Suprapubic skin (tissue), 4 donors: Measurements from ENCODE around the gene GPANK1. TPM values are rescaled to one million over a fixed set of nuclear protein-coding genes. Genes with fewer than 3 reads are reported as not detected.

Experiments
- DNase-seq, 2 donors: peaks; one replicate each; pipeline ENCODE4 v3.0.0-alpha.2; 2019; ENCODE audit warnings: low spot score in 2 of 2
- H3K27ac ChIP-seq: fragments of 200-600 bp; sonication (generic); one replicate; pipeline ENCODE4 v1.5.1; 2019
- H3K27me3 ChIP-seq: fragments of 200-600 bp; sonication (generic); one replicate; pipeline ENCODE4 v1.5.1; 2019
- H3K36me3 ChIP-seq: fragments of 200-600 bp; sonication (generic); one replicate; pipeline ENCODE4 v1.5.1; 2019
- H3K4me1 ChIP-seq: fragments of 200-600 bp; sonication (generic); one replicate; pipeline ENCODE4 v1.5.1; 2019
- H3K4me3 ChIP-seq: fragments of 200-600 bp; sonication (generic); one replicate; pipeline ENCODE4 v1.5.1; 2019; ENCODE audit warnings: mild to moderate bottlenecking
- H3K9me3 ChIP-seq: fragments of 200-600 bp; sonication (generic); one replicate; pipeline ENCODE4 v1.5.1; 2019
- CTCF ChIP-seq, 2 donors: fragments of 200-600 bp in 1 of 2; fragments of 450-650 bp in 1 of 2; sonication (generic) in 1 of 2; IDR thresholded peaks; one replicate each; pipeline ENCODE4 v1.5.1; 2016 to 2019; ENCODE audit warnings: antibody characterized with exemption in 2 of 2, mild to moderate bottlenecking in 1 of 2, moderate library complexity in 1 of 2
- EP300 ChIP-seq: sonication (generic); formaldehyde crosslinking; IDR thresholded peaks from one replicate; pipeline ENCODE4 v1.6.1; 2017; ENCODE audit warnings: antibody characterized with exemption
- POLR2A ChIP-seq, 2 donors: fragments of 450-650 bp; IDR thresholded peaks; one replicate each; pipeline ENCODE4 v1.6.1; 2017; ENCODE audit warnings: antibody characterized with exemption in 2 of 2, mild to moderate bottlenecking in 2 of 2, moderate library complexity in 2 of 2
- POLR2AphosphoS5 ChIP-seq, 3 donors: sonication (generic); formaldehyde crosslinking; IDR thresholded peaks; one replicate each; pipeline ENCODE4 v1.6.1; 2017; ENCODE audit warnings: antibody characterized with exemption in 3 of 3
- WGBS: methylation state at CpG from one replicate; pipeline ENCODE4 v1.1.5; 2018; 5-methylcytosine and 5-hydroxymethylcytosine counted together
- total RNA-seq, 4 donors: library from RNA; depleted of rRNA; stranded (reverse); fragments of >200 nt; gene quantifications; one replicate each; pipeline ENCODE4 v1.1.0, GENCODE V29; 2016

The GPANK1 gene
- total RNA-seq, 4 donors from 2014 or later = 15.0 to 22.6 (median 20.1) TPM

DNA sequence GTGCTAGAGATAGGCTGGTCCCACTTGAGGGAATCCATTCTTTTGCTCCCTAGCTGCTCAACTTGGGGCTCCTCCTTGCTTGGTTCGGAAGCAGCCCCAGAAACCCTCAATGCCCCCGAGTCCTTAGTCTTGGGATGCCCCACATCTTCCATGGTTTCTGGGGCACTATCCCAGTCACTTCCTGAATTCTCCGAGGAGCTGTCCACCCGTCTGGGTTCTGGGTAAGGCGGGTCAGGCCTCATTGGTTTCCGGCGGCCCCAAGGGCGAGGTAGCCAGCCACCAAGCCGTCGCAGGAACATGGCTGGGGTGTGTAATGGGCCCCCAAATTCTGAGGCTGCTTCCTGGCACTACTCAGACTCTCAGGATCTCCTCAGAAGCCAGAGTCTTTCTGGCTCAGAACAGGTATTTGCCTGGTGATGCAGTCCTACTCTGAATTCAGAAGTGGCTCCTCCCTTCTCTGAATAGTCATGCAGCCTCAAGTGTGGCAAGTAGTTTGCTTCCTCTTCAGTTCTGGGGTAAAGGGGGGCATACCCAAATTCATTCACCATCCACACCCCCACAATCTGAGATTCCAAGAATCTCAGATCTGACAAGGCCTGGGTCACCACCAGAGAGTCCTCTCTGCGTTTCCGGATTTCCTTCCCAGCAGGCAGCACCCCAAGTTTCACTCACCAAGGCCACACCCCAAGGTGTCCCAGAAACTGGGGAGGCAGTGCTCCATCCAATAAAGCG is 5.0 kb downstream of the GPANK1 start:
- no peak for DNase-seq
- H3K36me3 ChIP-seq = peaks cover 7% of the 10 kb centered on the region

DNA sequence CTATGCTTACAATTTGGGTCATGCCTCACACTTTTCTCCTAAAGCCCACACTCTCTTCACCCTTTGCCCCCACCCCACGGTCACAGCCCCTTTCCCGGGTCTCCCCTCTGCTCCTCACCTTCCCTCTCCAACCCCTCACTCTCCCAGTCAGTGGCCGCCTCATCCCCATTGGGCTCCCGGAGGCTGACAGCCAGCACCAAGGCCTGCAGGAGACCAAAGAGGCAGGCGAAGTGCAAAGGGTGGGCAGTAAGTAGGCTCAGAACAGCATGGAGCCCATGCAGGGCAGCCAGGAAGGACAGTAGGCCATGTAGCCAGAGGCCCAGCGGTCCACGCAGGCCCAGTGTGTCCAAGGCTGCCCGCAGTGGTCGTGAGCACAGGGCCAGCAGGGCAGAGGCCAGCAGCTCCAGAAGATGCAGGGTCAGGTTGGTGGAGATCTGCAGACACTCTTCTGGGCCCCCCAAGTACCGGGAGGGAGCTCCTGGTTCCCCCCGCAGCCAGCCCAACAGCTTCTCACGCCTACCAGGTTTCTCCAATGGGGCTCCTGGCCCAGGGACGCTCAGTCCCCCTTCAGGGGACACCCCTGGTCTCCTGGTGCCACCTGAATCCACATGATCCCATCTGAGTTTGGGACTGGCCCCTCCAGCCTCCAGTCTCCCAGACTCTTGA is 5.7 kb downstream of the GPANK1 start:
- whole genome bisulfite sequencing = 85% methylated on average over 9 of the region's 13 CpGs
- Histone ChIP-seq H3K9me3 (no peaks in the 10 kb centered on the region), H3K27ac (peak overlapping the region; percentile 87), H3K36me3 (peaks cover 7% of the 10 kb centered on the region), H3K4me3 (peak overlapping the region; percentile 65), H3K27me3 (no peaks in the 10 kb centered on the region), H3K4me1 (peaks cover 49% of the 10 kb centered on the region)
- TF ChIP-seq POLR2A (IDR thresholded peaks at IDR 0.05) (no peak), EP300 (no peak), POLR2AphosphoS5 (IDR thresholded peaks at IDR 0.05) (no peak), CTCF (IDR thresholded peaks at IDR 0.05) (no peak)
- DNase-seq = no peak

More for the DNA sequence above, 5.0 kb downstream of the GPANK1 start:
- no peaks in the 10 kb centered on the region for H3K9me3 ChIP-seq
- H3K4me3 ChIP-seq = peak overlapping the region; percentile 65
- no peaks in the 10 kb centered on the region for H3K27me3 ChIP-seq
- WGBS = 14% methylated on average over 10 of the region's 13 CpGs
- peaks cover 53% of the 10 kb centered on the region for H3K4me1 ChIP-seq
- TF ChIP-seq POLR2AphosphoS5 (IDR thresholded peaks at IDR 0.05) (no peak), CTCF (IDR thresholded peaks at IDR 0.05) (no peak), EP300 (no peak), POLR2A (IDR thresholded peaks at IDR 0.05) (no peak)
- H3K27ac ChIP-seq = peak overlapping the region; percentile 87

- H3K27me3 ChIP-seq = no peaks in the 10 kb centered on the region
- peaks cover 7% of the 10 kb centered on the region for H3K36me3 ChIP-seq
- TF ChIP-seq EP300 (no peak), CTCF (IDR thresholded peaks at IDR 0.05) (no peak), POLR2AphosphoS5 (IDR thresholded peaks at IDR 0.05) (no peak), POLR2A (IDR thresholded peaks at IDR 0.05) (no peak)
- WGBS = 86% methylated on average over 4 of the region's 4 CpGs
- no peak for DNase-seq
- H3K4me3 ChIP-seq = no peak overlapping the region
- H3K9me3 ChIP-seq = no peaks in the 10 kb centered on the region
- no peak overlapping the region for H3K27ac ChIP-seq
- peaks cover 47% of the 10 kb centered on the region for H3K4me1 ChIP-seq
Observed at GRCh38 chr6:31658158-31658688, 6.6 kb downstream of the GPANK1 start.

- H3K27me3 ChIP-seq = no peaks in the 10 kb centered on the region
- WGBS = 83% methylated on average over 6 of the region's 6 CpGs
- H3K9me3 ChIP-seq = no peaks in the 10 kb centered on the region
- no peak for DNase-seq
- peaks cover 7% of the 10 kb centered on the region for H3K36me3 ChIP-seq
- peaks cover 43% of the 10 kb centered on the region for H3K4me1 ChIP-seq
- no peak overlapping the region for H3K27ac ChIP-seq
- TF ChIP-seq EP300 (no peak), CTCF (IDR thresholded peaks at IDR 0.05) (no peak), POLR2AphosphoS5 (IDR thresholded peaks at IDR 0.05) (no peak), POLR2A (IDR thresholded peaks at IDR 0.05) (no peak)
- H3K4me3 ChIP-seq = no peak overlapping the region
Observed at GRCh38 chr6:31657406-31658157, 7.2 kb downstream of the GPANK1 start.
